ENCODE results near the gene SYT2. TPM values are rescaled to one million over a fixed set of nuclear protein-coding genes. Genes with fewer than 3 reads are reported as not detected.
"Not testable (repeated sequence)": the region's sequence is repeated elsewhere in the genome, so short reads cannot be mapped to it uniquely, and the experiment has no call there.

The SYT2 gene
- total RNA-seq, 1 experiment from 2014 or later: 12.1 TPM

- ATAC-seq (peak; percentile 87), DNase-seq (ENCODE audit: low spot score) (no peak)
- H3K4me3 Mint-ChIP-seq: no peak overlapping the region
- POLR2A ChIA-PET: no interaction called here
- no peaks in the 10 kb centered on the region for H3K27me3 Mint-ChIP-seq (ENCODE audit: low read depth)
- peaks cover 39% of the 10 kb centered on the region for H3K4me1 Mint-ChIP-seq
- CTCF ChIA-PET: interaction anchor here (0.6 to 2.2 kb wide), 25 partner anchors 10 to 706 kb away, joined by 3 to 35 read pairs (median 5); no protein-coding TSS in a partner anchor
- H3K36me3 Mint-ChIP-seq: no peaks in the 10 kb centered on the region
- H3K9me3 Mint-ChIP-seq: no peaks in the 10 kb centered on the region
- H3K27ac Mint-ChIP-seq: peak overlapping the region; percentile 4; the same call in 1 of the 2 replicates
- no peak for TF ChIP-seq ZNF416 (CRISPR knock-in tag; IDR thresholded peaks at IDR 0.05)
Observed at GRCh38 chr1:202561726-202562443, 148.4 kb downstream of the SYT2 start.

- ChIA-PET CTCF (interaction anchor here (1.1 to 2.2 kb wide), 13 partner anchors 10 to 706 kb away, joined by 3 to 35 read pairs (median 9); no protein-coding TSS in a partner anchor), POLR2A (no interaction called here)
- DNase-seq (ENCODE audit: low spot score) (no peak), ATAC-seq (no peak)
- no peak overlapping the region for H3K4me3 Mint-ChIP-seq
- no peak overlapping the region for H3K27ac Mint-ChIP-seq
- TF ChIP-seq OVOL2 (CRISPR knock-in tag; IDR thresholded peaks at IDR 0.05; ENCODE audit: borderline replicate concordance): no peak
- TF ChIP-seq SP1 (CRISPR knock-in tag; conservative IDR thresholded peaks at IDR 0.05): no peak
- TF ChIP-seq SMAD4 (CRISPR knock-in tag; IDR thresholded peaks at IDR 0.05): no peak
- no peak for TF ChIP-seq ELF4 (CRISPR knock-in tag; IDR thresholded peaks at IDR 0.05; ENCODE audit: low read depth)
- no peak for TF ChIP-seq RORB (CRISPR knock-in tag; IDR thresholded peaks at IDR 0.05)
- no peak for TF ChIP-seq ZNF121 (CRISPR knock-in tag; IDR thresholded peaks at IDR 0.05)
- TF ChIP-seq ZNF425 (CRISPR knock-in tag; conservative IDR thresholded peaks at IDR 0.05): no peak
- no peak for TF ChIP-seq ZNF396 (CRISPR knock-in tag; IDR thresholded peaks at IDR 0.05; ENCODE audit: borderline replicate concordance)
- TF ChIP-seq PRRX2 (CRISPR knock-in tag; IDR thresholded peaks at IDR 0.05): no peak
- TF ChIP-seq ERG (CRISPR knock-in tag; IDR thresholded peaks at IDR 0.05): no peak
- TF ChIP-seq GABPB1 (CRISPR knock-in tag; IDR thresholded peaks at IDR 0.05): no peak
- no peak for TF ChIP-seq ETV6 (CRISPR knock-in tag; IDR thresholded peaks at IDR 0.05)
- no peak for TF ChIP-seq AFF4 (CRISPR knock-in tag; IDR thresholded peaks at IDR 0.05; ENCODE audit: borderline replicate concordance)
- no peak for TF ChIP-seq ZNF423 (CRISPR knock-in tag; IDR thresholded peaks at IDR 0.05)
- no peak for TF ChIP-seq NFYB (CRISPR knock-in tag; conservative IDR thresholded peaks at IDR 0.05; ENCODE audit: low read depth)
- no peak for TF ChIP-seq SOX15 (CRISPR knock-in tag; IDR thresholded peaks at IDR 0.05)
- H3K9me3 Mint-ChIP-seq: no peaks in the 10 kb centered on the region
- H3K36me3 Mint-ChIP-seq: no peaks in the 10 kb centered on the region
- H3K4me1 Mint-ChIP-seq: peaks cover 38% of the 10 kb centered on the region
- no peaks in the 10 kb centered on the region for H3K27me3 Mint-ChIP-seq (ENCODE audit: low read depth)
Observed at GRCh38 chr1:202561240-202561639, 149.0 kb downstream of the SYT2 start.

GRCh38 chr1:202557662-202558061 lies 152.6 kb downstream of the SYT2 start:
- H3K27me3 Mint-ChIP-seq (ENCODE audit: low read depth); H3K4me3 Mint-ChIP-seq; ATAC-seq; H3K36me3 Mint-ChIP-seq; CTCF ChIA-PET; H3K9me3 Mint-ChIP-seq; H3K27ac Mint-ChIP-seq; DNase-seq (ENCODE audit: low spot score): not testable (repeated sequence)
- POLR2A ChIA-PET: interaction anchor here (0.7 kb wide), 1 partner anchor 89 kb away, joined by 5 read pairs; no protein-coding TSS in a partner anchor
- H3K4me1 Mint-ChIP-seq: peaks cover 30% of the 10 kb centered on the region

- H3K9me3 Mint-ChIP-seq; ATAC-seq; DNase-seq (ENCODE audit: low spot score); H3K36me3 Mint-ChIP-seq; H3K4me3 Mint-ChIP-seq; H3K27ac Mint-ChIP-seq; H3K27me3 Mint-ChIP-seq (ENCODE audit: low read depth): not testable (repeated sequence)
- POLR2A ChIA-PET: interaction anchor here (0.7 kb wide), 1 partner anchor 376 kb away, joined by 3 read pairs; no protein-coding TSS in a partner anchor
- peaks cover 21% of the 10 kb centered on the region for H3K4me1 Mint-ChIP-seq
- CTCF ChIA-PET: interaction anchor here (0.6 to 0.9 kb wide), 3 partner anchors 13 to 667 kb away, joined by 3 to 6 read pairs (median 3); no protein-coding TSS in a partner anchor
Observed at GRCh38 chr1:202556037-202556436, 154.2 kb downstream of the SYT2 start.

- H3K27ac Mint-ChIP-seq; POLR2A ChIA-PET; H3K27me3 Mint-ChIP-seq (ENCODE audit: low read depth); H3K4me3 Mint-ChIP-seq; DNase-seq (ENCODE audit: low spot score); H3K9me3 Mint-ChIP-seq; CTCF ChIA-PET; H3K36me3 Mint-ChIP-seq: not testable (repeated sequence)
- peak; percentile 28; the same call in 1 of the 2 replicates for ATAC-seq
- H3K4me1 Mint-ChIP-seq: peaks cover 16% of the 10 kb centered on the region
Observed at GRCh38 chr1:202554619-202555018, 155.6 kb downstream of the SYT2 start.

Measured in WTC11 (cell line).